NCI-H1436 (cell line): ENCODE data around the gene ATOH8.

ENCODE experiments used
- DNase-seq: peaks from one replicate; lab custom pipeline; 2025; lab: John Stamatoyannopoulos, UW

Gene ATOH8

DNA sequence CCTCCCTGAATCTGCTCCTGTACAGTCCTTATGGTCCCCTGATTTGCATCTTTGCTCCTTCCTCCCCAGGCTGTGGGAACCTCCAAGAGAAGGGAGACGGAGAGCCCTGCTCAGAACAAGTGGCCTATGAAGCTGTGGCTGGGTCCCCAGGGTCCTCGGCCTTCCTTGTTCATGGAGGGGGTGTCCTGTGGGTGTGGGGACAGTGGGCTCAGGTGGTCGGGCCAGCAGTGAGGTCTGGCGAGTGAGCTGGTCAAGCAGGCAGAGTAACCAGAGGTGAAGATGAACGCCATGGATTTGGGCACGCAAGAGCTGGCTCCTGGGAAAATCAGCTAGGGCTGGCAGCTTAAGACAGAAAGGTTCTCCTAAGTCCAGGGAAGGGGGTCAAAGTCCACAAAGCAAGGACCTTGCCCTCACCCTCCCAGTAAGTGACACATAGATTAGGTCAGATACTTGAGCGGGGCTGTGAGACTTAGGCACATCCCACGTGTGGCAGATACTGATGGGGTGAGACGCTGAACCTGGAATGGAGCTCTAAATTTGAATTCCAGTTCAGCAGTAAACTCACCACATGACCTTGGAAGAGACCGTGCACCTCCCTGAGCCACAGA lies 34.8 kb upstream of the ATOH8 start:
- no peak for DNase-seq

DNA sequence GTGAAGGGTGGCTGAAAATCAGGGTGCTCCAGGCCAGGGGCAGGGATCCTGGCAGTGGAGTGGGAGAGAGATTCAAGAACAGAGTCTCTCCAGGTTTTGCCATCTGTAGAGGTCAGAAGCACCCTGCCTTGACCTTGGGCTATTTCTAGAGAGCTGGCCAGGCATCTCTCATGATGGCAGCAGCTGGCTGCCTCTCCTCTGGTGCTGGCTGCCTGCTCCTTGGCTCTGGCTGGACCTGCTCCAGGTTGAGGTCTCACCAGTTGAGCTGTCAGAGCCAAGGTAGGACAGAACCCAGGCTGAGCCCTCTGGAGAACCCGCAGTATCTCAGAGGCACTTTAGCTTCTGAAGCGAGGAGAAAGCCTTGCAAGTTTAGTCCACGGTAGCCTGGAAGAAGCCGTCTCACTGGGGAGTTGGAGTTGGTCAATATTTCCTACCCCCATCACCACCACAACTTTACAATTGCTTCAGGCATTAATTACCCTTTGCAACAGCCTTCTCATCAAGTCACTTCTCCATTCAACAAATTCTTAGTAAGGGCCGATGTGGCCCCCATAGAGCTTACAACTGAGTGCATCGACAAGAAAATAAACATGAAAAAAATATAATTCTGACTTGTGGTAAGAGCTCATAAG lies 34.1 kb upstream of the ATOH8 start:
- no peak for DNase-seq

- no peak for DNase-seq
Measured at GRCh38 chr2:85720533-85720932, 33.3 kb upstream of the ATOH8 start.

DNA sequence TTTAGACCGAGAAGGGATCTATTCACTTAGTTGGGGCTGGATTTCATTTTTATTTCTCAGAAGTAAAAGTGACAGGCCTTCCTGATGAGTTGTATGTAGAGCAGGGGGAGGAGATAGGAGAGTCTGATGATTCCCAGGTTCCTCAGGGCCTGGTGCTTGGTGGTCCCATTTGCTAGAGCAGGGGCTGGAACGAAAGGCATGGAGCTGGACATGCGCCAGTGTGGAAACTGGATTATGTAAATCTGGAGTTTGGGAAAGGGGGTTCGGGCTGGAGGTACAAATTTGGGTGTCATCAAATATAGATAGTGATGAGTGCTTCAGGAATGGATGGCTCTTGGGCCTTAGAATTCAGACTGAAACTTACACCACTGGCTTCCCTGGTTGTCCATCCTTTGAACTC lies 32.1 kb upstream of the ATOH8 start:
- no peak for DNase-seq

DNA sequence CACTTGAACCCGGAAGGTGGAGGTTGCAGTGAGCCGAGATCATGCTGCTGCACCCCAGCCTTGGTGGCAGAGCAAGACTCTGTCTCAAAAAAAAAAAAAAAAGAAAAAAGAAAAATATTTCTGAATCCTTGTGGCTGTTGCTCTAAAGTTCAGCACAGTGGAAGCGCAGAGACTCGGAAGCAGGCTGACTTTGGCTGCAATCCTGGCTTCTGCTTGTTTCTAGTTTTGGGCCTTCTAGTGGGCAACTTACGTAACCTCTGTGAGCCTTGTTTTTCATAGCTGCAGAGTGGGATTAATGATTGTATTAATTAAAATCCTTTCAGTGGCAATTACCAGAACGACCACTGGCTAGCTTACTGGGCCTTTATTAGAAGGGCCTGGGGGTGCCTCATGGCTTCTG lies 31.3 kb upstream of the ATOH8 start:
- no peak for DNase-seq

DNA sequence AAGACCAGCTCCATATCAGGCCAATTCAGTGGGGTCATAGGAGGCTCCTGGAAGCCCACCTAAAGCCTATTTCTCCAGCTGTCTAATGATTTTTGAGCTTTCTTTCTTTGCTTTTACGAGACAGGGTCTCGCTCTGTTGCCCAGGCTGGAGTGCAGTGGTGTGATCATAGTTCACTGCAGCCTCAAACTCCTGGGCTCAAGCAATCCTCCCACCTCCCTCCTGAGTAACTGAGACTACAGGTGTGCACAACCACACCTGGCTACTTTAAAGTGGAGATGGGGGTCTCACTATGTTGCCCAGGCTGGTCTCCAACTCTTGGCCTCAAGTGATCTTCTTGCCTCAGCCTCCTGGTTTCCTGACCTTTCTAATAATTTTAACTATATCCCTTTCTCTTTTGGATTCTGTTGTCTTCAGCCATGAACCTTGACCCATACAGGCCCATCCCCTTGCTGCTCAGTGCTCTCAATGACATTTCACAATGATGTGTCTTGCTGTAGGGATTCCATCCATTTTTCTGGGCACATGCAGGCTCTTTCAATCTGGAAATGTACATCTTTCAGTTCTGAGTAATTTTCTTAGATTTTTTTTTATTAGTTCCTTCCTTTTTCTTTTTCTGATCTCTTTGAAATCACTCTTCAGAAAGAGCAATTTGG lies 30.0 kb upstream of the ATOH8 start:
- DNase-seq = no peak

DNA sequence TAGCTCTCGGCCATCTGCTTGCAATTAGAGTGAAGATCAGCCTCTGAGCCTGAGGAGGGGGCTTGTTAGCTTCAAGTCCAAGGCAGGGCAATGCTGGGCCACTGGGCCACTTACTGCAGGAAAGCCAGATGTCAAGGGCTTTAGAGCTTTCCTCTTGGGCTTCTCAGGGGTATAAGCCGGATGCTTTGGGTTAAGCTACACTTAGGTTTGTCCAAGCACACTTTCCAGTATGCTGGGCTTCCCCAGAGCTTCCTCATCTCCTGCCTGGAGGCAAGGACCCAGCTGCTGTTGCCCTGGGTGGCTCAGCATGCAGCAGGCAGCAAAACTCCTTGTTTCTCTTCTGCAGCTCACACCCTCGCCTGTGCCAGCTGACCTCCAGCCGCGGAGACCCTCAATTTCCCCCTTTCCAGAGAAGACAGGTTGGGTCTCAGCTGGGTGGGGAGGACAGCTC lies 29.0 kb upstream of the ATOH8 start:
- DNase-seq = no peak

DNA sequence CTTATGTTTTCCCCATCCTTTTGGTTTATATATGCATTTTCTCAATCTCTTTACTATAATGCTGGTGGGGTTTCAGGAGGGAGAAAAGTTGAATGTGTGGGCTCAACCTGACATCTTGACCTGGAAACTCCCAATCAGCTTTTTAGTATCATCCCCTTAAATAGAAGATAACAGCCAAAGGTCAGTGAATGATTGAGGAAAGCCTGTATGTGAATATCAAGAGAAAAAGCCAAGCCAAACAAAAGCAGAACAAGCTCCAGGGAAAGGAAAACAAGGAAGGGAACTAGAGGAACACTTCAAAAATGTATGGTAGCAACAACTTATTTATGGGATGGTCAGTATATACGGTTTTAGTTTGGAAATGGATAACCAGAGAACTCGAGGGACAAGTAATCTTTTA lies 28.3 kb upstream of the ATOH8 start:
- no peak for DNase-seq

GRCh38 chr2:85727798-85728197 lies 26.0 kb upstream of the ATOH8 start:
- no peak for DNase-seq

- DNase-seq = no peak
Measured at GRCh38 chr2:85728342-85728741, 25.4 kb upstream of the ATOH8 start.

DNA sequence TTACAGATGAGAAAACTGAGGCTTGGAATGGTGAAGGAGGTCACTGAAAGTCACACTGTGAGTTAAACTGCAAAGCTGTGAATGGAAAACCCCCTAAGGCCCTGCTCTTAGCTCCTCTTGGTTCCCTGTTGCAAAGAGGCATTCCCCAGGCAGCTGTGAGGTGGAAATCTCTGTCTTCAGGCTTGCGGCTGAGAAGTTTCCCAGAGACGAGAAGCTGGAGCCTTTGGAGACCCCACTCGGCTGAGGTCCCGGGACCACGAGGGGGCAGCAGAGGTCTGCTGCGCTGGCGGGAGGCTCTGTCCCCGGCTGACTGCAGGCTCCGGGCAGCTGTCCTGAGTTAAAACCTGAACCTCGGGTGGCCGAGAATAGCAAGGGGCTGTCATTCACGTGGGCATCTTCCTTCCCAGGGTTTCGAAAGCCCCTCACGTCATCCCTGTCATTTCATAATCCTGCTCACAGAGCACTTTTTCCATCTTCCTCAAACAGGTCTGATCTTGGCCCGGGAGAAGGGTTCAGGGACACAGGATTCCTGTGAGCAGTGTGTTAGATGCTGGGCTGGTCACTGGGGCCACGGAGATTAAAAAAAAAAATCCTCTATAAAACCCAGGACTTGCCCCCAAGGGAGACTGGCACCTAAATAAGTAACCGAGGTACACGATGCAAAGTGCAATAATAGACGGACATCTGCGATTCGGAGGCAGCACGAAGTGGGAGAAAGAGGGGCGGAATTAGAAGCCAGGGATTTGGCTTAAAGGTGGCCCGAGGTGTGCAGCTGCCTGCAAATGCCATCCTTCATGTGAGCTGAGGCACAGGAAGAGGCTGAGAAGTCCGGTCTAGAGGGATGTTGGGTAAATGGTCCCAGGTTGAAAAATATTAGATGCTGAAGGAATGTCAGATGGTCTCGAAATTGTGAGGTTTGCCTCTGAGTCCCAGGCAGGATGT lies 24.6 kb upstream of the ATOH8 start:
- peak; percentile 44 for DNase-seq

DNA sequence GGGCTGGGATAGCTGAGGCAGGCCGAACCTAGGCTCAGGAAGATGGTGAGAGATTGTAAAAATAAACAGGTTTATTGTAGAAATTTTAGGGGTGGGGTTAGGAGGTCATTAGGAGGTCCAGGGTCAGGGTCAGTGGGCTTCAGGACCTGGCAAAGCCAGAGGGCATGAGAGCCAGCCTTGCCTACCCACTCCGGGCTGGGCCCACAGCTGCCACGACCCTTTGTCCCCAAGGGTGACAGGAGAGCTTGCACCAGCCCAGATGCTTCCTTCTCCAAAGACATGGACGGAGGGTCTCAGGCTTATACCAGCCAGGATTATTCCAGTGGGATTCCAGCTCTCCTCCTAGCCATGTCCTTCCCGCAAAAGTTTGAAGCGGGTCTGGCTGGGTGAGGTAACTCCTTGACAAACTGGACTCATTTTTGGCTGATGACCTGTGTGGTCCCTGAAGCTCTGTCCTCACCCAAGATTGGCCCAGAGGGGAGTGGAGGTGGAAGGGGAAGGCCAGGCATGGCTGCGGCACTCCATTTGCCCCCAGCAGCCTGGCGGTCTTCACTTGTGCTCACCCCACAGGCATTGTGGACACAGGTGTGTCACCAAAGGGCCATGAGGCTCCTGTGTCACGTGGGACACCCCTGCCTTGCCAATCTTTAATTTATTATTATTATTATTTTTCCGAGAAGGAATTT lies 23.8 kb upstream of the ATOH8 start:
- DNase-seq = no peak

- no peak for DNase-seq
Measured at GRCh38 chr2:85730686-85731230, 23.0 kb upstream of the ATOH8 start.

DNA sequence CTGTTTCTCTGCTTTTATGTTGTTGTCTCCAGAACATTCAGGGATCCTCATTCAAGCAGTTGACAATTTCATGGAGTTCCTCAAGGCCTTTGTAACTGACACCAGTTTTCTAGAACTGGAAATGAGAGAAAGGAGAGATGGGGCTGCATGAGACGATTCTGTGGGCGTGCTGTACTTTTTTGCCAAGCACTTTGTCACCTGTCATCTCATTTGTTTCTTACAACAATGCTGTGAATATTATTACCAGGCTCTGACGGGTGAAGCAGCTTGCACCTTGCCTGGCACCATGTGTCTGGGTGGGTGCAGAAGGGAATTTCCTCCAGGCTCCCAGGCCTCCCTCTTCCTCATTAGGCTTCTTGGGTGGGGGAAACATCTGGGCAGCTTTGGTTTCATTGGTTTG lies 22.2 kb upstream of the ATOH8 start:
- no peak for DNase-seq

DNA sequence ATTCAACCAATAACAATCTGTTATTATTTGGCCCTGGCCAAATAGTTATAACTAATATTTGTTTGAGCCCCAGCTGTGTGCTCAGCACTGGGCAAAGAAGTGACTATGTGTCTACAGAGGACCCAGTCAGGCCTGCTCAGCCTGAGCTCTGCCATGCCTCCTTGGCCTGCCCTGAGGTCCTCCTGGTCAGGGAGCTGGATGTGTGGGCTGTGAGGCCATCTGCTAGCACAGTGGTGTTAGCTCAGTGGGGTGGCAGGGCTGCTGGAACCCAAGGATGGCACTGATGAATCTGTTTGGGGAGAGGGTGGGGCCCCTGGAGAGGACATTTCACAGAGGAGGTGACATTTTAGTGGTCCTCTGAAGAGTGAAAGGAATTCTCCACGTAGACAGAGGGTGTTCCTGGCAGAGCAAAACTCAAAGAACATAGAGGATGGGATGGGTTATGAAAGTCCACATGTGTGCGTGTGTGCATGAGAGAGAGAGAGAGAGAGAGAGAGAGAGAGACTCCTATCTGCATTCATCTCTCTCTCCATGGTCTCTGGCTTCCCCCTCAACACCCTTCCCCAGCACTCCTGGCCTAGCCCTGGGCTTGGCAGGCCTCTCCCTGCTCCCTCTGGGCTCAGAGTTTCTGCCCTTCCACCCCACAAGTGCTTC lies 21.2 kb upstream of the ATOH8 start:
- no peak for DNase-seq

GRCh38 chr2:85733121-85733960 lies 20.4 kb upstream of the ATOH8 start:
- DNase-seq = no peak

DNA sequence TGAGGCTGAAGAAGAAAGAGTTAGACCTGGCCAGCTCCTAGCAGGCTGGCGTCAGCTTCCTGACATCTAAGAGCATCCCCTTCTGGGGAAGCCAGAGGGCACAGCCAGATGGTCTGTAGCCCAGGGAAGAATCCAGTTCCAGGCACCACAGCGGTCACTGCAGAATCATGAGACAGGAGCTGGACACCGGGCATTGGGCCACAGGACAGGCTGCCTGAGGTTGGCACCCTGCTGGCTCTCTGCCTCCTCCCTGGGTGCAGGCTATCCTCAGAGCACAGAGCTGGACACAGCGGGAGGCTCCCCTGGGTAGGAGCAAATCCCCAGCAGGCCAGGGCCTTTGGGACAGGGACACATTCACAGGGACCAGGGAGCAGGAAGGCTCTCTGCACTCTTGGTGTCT lies 19.8 kb upstream of the ATOH8 start:
- no peak for DNase-seq

GRCh38 chr2:85734942-85735608 lies 18.7 kb upstream of the ATOH8 start:
- DNase-seq = no peak

GRCh38 chr2:85735691-85736090 lies 18.1 kb upstream of the ATOH8 start:
- DNase-seq = no peak
